B cell (primary cell): ENCODE data around the gene GNAL. TPM values are rescaled to one million over a fixed set of nuclear protein-coding genes. Genes with fewer than 3 reads are reported as not detected.

Source experiments
- ATAC-seq: fragments of 200-7000 bp; cut with Tn5 transposase; one replicate; pipeline ENCODE4 v1.10.0; 2021; ENCODE audit warnings: low read depth, mild to moderate bottlenecking, moderate number of reproducible peaks, moderate library complexity
- CTCF ChIA-PET: fragments of 350-600 bp; sonication (Branson Sonifier 250); formaldehyde crosslinking; loops from one replicate; lab custom pipeline; 2021; ENCODE audit warnings: antibody characterized with exemption, inconsistent platforms; lab: Charles Lee
- POLR2A ChIA-PET: fragments of 350-600 bp; sonication (Branson Sonifier 250); formaldehyde crosslinking; loops from one replicate; lab custom pipeline; 2021; ENCODE audit warnings: antibody characterized with exemption; lab: Charles Lee
- DNase-seq: peaks from one replicate; pipeline ENCODE4 v3.0.0; 2013
- H2AFZ ChIP-seq: 2 replicates; pipeline ENCODE4 v1.6.1; 2012; ENCODE audit warnings: mild to moderate bottlenecking, low read depth, low read length; ENCODE audit not compliant: insufficient read depth, poor library complexity, severe bottlenecking
- H3K27ac ChIP-seq, 2 donors: 1 replicate in 1 of 2; 2 replicates in 1 of 2; pipeline ENCODE4 v1.5.1; 2012 to 2013; ENCODE audit warnings: low read length in 2 of 2, mild to moderate bottlenecking in 2 of 2, moderate library complexity in 1 of 2
- H3K27me3 ChIP-seq, 4 experiments: fragments of 200-600 bp in 1 of 4; sonication (generic) in 1 of 4; replicated peaks in 1 of 4; 1 replicate in 2 of 4; 2 replicates in 2 of 4; pipeline versions ENCODE4 v1.6.1 to v1.7.0; 2013 to 2016; ENCODE audit warnings: low read length in 3 of 4, mild to moderate bottlenecking in 2 of 4, mixed read lengths in 1 of 4, moderate library complexity in 1 of 4; ENCODE audit not compliant: insufficient read depth in 4 of 4, control insufficient read depth in 3 of 4; ENCODE audit errors: control extremely low read depth in 1 of 4
- H3K36me3 ChIP-seq, 2 experiments: replicated peaks in 1 of 2; 1 replicate in 1 of 2; 2 replicates in 1 of 2; pipeline versions ENCODE4 v1.6.1 to v1.7.1; 2013; ENCODE audit warnings: low read length in 1 of 2; ENCODE audit not compliant: insufficient read depth in 2 of 2, control insufficient read depth in 1 of 2; ENCODE audit errors: control extremely low read depth in 1 of 2, extremely low read depth in 1 of 2
- H3K4me1 ChIP-seq, 2 donors: fragments of 200-600 bp in 1 of 2; sonication (generic) in 1 of 2; 1 replicate in 1 of 2; 2 replicates in 1 of 2; pipeline versions ENCODE4 v1.5.1 to v1.6.1; 2013 to 2017; ENCODE audit warnings: low read length in 2 of 2; ENCODE audit not compliant: control insufficient read depth in 2 of 2, insufficient read depth in 2 of 2
- H3K4me2 ChIP-seq: replicated peaks from 2 replicates; pipeline ENCODE3; 2012; ENCODE audit warnings: mild to moderate bottlenecking, low read depth, low read length; ENCODE audit not compliant: poor library complexity, severe bottlenecking
- H3K4me3 ChIP-seq, 5 experiments: fragments of 200-600 bp in 1 of 5; sonication (generic) in 1 of 5; 1 replicate in 3 of 5; 2 replicates in 2 of 5; pipeline versions ENCODE4 v1.5.1 to v1.7.0; 2011 to 2016; ENCODE audit warnings: low read length in 4 of 5, mild to moderate bottlenecking in 4 of 5, low read depth in 2 of 5, control low read depth in 1 of 5, moderate library complexity in 1 of 5; ENCODE audit not compliant: insufficient read depth in 1 of 5; ENCODE audit errors: control extremely low read depth in 1 of 5, extremely low read depth in 1 of 5
- H3K79me2 ChIP-seq: fragments of 200-600 bp; sonication (generic); one replicate; pipeline ENCODE4 v1.6.0; 2016; ENCODE audit warnings: low read length; ENCODE audit not compliant: control insufficient read depth, insufficient read depth
- H3K9ac ChIP-seq: fragments of 200-600 bp; sonication (generic); 2 replicates; pipeline ENCODE4 v1.6.1; 2017; ENCODE audit warnings: mild to moderate bottlenecking, low read length, moderate library complexity
- H3K9me3 ChIP-seq, 3 donors: one replicate each; pipeline versions ENCODE4 v1.6.1 to v1.7.1; 2013; ENCODE audit warnings: low read length in 2 of 3; ENCODE audit not compliant: control insufficient read depth in 2 of 3, insufficient read depth in 1 of 3; ENCODE audit errors: control extremely low read depth in 1 of 3
- H4K20me1 ChIP-seq: 2 replicates; pipeline ENCODE4 v1.6.0; 2012; ENCODE audit warnings: mild to moderate bottlenecking, low read length; ENCODE audit not compliant: insufficient read depth, control insufficient read depth, poor library complexity, severe bottlenecking
- H3K27ac Mint-ChIP-seq: one replicate; pipeline ENCODE4 v1.8.0; 2021; ENCODE audit warnings: mixed read lengths
- H3K27me3 Mint-ChIP-seq: one replicate; pipeline ENCODE4 v1.8.0; 2021; ENCODE audit warnings: mixed read lengths
- H3K4me1 Mint-ChIP-seq: one replicate; pipeline ENCODE4 v1.8.0; 2021; ENCODE audit warnings: mixed read lengths
- H3K4me3 Mint-ChIP-seq: one replicate; pipeline ENCODE4 v1.8.0; 2021; ENCODE audit warnings: mixed read lengths
- H3K9me3 Mint-ChIP-seq: one replicate; pipeline ENCODE4 v1.8.0; 2022; ENCODE audit warnings: mixed read lengths; ENCODE audit not compliant: insufficient read depth
- EZH2 ChIP-seq: IDR thresholded peaks from 2 replicates; pipeline ENCODE4 v1.6.1; 2012; ENCODE audit warnings: borderline replicate concordance, low read depth, mild to moderate bottlenecking, moderate library complexity, low read length; ENCODE audit not compliant: insufficient read depth, poor library complexity, severe bottlenecking
- WGBS: methylation state at CpG from one replicate; pipeline ENCODE4 v1.1.5; 2013; ENCODE audit warnings: missing lambda C conversion rate; ENCODE audit not compliant: insufficient coverage; 5-methylcytosine and 5-hydroxymethylcytosine counted together
- intact Hi-C: fragments of 100-400 bp; cut with micrococcal nuclease; formaldehyde crosslinking; loops from one replicate; pipeline ENCODE4 v1.10.0; 2022
- polyA plus RNA-seq: library from polyadenylated mRNA; depleted of rRNA; stranded (reverse); fragments of >200 nt; gene quantifications from 2 replicates; pipeline ENCODE4 v1.2.3, GENCODE V29; 2012
- total RNA-seq, 2 donors: library from RNA; stranded (reverse); fragments of 120-200 nt in 1 of 2; gene quantifications; 1 replicate in 1 of 2; 2 replicates in 1 of 2; pipeline versions ENCODE4 v1.2.3 to v1.2.4, GENCODE V29; 2013 to 2022
- TF ChIP-seq, protein P1 (sequence below): fragments of 200-600 bp; IDR thresholded peaks from one replicate; pipeline ENCODE4 v1.8.0; 2022; ENCODE audit warnings: antibody characterized with exemption, mild to moderate bottlenecking

Gene GNAL
- total and polyA plus RNA-seq, 2 donors (not counting 1 experiment from before 2014, with no cell fraction given): 0.01 to 0.12 TPM

DNA sequence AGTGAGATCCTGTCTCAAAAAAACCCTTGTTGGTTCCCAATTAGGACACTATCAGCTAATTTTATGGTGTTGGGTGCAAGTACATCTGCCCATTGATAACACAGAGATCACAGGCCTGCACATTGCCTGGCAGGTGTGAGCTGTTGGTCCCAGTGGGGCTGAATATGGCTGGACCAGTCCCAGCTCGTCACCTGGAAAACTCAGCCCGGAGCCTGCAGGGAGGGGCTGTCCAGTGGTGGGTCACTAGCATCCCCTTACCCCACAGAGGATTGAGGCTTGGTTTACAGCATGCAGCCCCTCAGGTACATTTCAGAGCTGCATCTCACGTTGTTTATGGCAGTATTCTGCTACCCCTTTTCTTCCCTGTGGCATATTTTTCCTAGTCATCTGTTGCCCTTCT lies 121.3 kb downstream of the GNAL start:
- TF ChIP-seq EZH2: no peak
- TF ChIP-seq, protein P1, sequence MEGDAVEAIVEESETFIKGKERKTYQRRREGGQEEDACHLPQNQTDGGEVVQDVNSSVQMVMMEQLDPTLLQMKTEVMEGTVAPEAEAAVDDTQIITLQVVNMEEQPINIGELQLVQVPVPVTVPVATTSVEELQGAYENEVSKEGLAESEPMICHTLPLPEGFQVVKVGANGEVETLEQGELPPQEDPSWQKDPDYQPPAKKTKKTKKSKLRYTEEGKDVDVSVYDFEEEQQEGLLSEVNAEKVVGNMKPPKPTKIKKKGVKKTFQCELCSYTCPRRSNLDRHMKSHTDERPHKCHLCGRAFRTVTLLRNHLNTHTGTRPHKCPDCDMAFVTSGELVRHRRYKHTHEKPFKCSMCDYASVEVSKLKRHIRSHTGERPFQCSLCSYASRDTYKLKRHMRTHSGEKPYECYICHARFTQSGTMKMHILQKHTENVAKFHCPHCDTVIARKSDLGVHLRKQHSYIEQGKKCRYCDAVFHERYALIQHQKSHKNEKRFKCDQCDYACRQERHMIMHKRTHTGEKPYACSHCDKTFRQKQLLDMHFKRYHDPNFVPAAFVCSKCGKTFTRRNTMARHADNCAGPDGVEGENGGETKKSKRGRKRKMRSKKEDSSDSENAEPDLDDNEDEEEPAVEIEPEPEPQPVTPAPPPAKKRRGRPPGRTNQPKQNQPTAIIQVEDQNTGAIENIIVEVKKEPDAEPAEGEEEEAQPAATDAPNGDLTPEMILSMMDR: no peak
- 95% methylated on average over 2 of the region's 3 CpGs for WGBS
- CTCF ChIA-PET: no interaction called here
- ATAC-seq (no peak), DNase-seq (no peak)
- Mint-ChIP-seq H3K27me3 (peaks cover 13% of the 10 kb centered on the region), H3K4me1 (no peaks in the 10 kb centered on the region), H3K27ac (no peak overlapping the region), H3K9me3 (no peaks in the 10 kb centered on the region), H3K4me3 (no peak overlapping the region)
- Histone ChIP-seq H3K4me2 (no peak overlapping the region), H3K9ac (no peak overlapping the region), H3K79me2 (no peaks in the 10 kb centered on the region), H3K27me3 (no peaks in the 10 kb centered on the region), H2AFZ (no peak overlapping the region), H3K36me3 (no peaks in the 10 kb centered on the region), H3K9me3 (peaks cover 0 to 3% (median 0%) of the 10 kb centered on the region in 3 donors), H4K20me1 (no peaks in the 10 kb centered on the region), H3K4me3 (no peak overlapping the region), H3K4me1 (no peaks in the 10 kb centered on the region), H3K27ac (no peak overlapping the region)
- intact Hi-C loops: no loop called here
- POLR2A ChIA-PET: interaction anchor here (0.6 kb wide), 1 partner anchor 1319 kb away, joined by 5 read pairs; no protein-coding TSS in a partner anchor

DNA sequence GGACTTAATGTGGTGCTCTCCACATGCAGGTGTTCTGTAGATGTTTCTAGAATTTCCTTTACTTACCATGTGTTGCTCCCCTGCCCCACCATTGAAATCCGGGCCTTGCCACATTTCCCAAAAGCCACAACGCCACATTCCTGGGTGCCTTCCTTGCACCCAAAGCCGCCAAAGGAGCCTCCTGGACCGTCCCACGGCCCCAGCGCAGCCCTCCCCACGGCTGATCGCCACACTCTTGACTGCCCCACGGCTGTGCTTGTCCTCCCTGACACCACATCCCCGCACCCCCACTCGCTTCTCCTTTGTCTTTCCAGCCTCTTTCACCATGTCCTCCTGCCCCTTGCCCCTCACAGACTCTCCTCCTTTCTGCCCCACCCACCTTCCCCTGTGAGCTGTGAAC lies 121.9 kb downstream of the GNAL start:
- Histone ChIP-seq H3K4me3 (no peak overlapping the region), H3K79me2 (no peaks in the 10 kb centered on the region), H4K20me1 (no peaks in the 10 kb centered on the region), H3K9me3 (peaks cover 0 to 3% (median 0%) of the 10 kb centered on the region in 3 donors), H3K27ac (no peak overlapping the region), H3K4me1 (no peaks in the 10 kb centered on the region), H3K9ac (no peak overlapping the region), H3K4me2 (no peak overlapping the region), H2AFZ (no peak overlapping the region), H3K27me3 (no peaks in the 10 kb centered on the region), H3K36me3 (no peaks in the 10 kb centered on the region)
- Mint-ChIP-seq H3K4me3 (no peak overlapping the region), H3K27me3 (peaks cover 13% of the 10 kb centered on the region), H3K4me1 (no peaks in the 10 kb centered on the region), H3K27ac (no peak overlapping the region), H3K9me3 (no peaks in the 10 kb centered on the region)
- DNase-seq (no peak), ATAC-seq (no peak)
- TF ChIP-seq, protein P1: no peak
- TF ChIP-seq EZH2: no peak
- ChIA-PET POLR2A (no interaction called here), CTCF (no interaction called here)
- WGBS: 95% methylated on average over 11 of the region's 11 CpGs
- intact Hi-C loops: no loop called here
